ENCODE data around the gene SPNS3.

DNA sequence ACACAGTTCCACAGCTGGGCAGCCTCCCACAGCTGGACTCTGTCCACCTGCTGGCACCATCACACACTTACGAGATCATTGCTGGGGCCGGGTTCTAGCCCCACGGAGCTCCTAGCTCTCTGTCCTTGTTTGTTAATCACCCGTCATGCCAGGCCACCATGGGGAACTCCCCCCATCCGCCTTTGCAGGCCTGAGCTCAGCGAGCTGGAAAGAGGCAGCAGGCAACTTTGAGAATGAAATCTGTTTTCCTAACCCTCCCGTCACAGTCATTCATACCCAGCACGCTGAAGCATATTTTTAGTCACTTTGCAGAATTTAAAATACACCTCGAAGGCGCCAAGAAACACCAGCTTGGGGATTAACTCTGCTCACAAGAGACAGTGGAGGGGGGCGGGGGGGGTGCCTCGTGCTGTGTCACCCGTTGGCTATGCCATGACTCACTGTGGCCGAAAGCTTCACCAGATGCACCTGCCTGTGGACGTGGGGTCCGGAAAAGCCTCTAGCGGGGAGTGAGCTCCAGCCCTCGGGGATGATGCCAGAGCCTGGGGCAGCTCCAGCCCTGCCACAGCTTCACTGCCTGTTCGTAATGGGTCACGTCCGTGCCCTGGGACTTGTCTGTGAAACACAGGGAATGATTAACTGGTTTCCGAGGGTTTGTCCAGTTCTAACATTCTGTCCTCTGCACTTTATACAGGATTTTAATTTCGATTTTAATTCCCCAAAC is 63.5 kb downstream of the SPNS3 start:
- TF ChIP-seq, protein P1, sequence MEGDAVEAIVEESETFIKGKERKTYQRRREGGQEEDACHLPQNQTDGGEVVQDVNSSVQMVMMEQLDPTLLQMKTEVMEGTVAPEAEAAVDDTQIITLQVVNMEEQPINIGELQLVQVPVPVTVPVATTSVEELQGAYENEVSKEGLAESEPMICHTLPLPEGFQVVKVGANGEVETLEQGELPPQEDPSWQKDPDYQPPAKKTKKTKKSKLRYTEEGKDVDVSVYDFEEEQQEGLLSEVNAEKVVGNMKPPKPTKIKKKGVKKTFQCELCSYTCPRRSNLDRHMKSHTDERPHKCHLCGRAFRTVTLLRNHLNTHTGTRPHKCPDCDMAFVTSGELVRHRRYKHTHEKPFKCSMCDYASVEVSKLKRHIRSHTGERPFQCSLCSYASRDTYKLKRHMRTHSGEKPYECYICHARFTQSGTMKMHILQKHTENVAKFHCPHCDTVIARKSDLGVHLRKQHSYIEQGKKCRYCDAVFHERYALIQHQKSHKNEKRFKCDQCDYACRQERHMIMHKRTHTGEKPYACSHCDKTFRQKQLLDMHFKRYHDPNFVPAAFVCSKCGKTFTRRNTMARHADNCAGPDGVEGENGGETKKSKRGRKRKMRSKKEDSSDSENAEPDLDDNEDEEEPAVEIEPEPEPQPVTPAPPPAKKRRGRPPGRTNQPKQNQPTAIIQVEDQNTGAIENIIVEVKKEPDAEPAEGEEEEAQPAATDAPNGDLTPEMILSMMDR (IDR thresholded peaks at IDR 0.05 in 2 of 3, conservative IDR thresholded peaks at IDR 0.05 in 1 of 3; ENCODE audit: borderline replicate concordance in 1 of 3, insufficient read depth in 1 of 3, low read depth in 2 of 3, low read length in 2 of 3) = no peak
- no peak for TF ChIP-seq POLR2AphosphoS5 (IDR thresholded peaks at IDR 0.05; ENCODE audit: low read depth, low read length)
- no peak for TF ChIP-seq SIN3A (IDR thresholded peaks at IDR 0.05; ENCODE audit: low read depth)
- no peak for TF ChIP-seq POLR2A (IDR thresholded peaks at IDR 0.05; ENCODE audit: borderline replicate concordance, extremely low read depth, insufficient read depth, insufficient read length)
- TF ChIP-seq SRF (IDR thresholded peaks at IDR 0.05; ENCODE audit: low read depth) = no peak
- TF ChIP-seq EGR1 (IDR thresholded peaks at IDR 0.05; ENCODE audit: low read depth) = no peak

All from HCT116 (cell line).